HAP-1 (cell line): ENCODE data around the gene CBX8.
"Not testable (repeated sequence)": the region's sequence is repeated elsewhere in the genome, so short reads cannot be mapped to it uniquely, and the experiment has no call there.

Experiments used
- DNase-seq, 2 experiments: peaks; one replicate each; pipeline ENCODE4 v3.0.0-alpha.2; 2016 to 2020; ENCODE audit warnings: low spot score in 2 of 2
- H3K27me3 ChIP-seq: fragments of 250-450 bp; sonication (Bioruptor Pico); 2 replicates; pipeline ENCODE4 v1.5.1; 2020; ENCODE audit warnings: low read depth, mild to moderate bottlenecking, moderate library complexity
- H3K36me3 ChIP-seq: fragments of 250-450 bp; sonication (Bioruptor Pico); replicated peaks from 2 replicates; pipeline ENCODE4 v1.5.1; 2020; ENCODE audit warnings: mild to moderate bottlenecking
- H3K4me1 ChIP-seq: fragments of 250-450 bp; sonication (Bioruptor Pico); 2 replicates; pipeline ENCODE4 v1.5.1; 2020; ENCODE audit warnings: mild to moderate bottlenecking
- H3K4me3 ChIP-seq: fragments of 250-450 bp; sonication (Bioruptor Pico); 2 replicates; pipeline ENCODE4 v1.5.1; 2020; ENCODE audit warnings: mild to moderate bottlenecking, moderate library complexity
- H3K9me3 ChIP-seq: fragments of 250-450 bp; sonication (Bioruptor Pico); 2 replicates; pipeline ENCODE4 v1.5.1; 2020; ENCODE audit warnings: mild to moderate bottlenecking, moderate library complexity
- in situ Hi-C: fragments of 300-500 bp; cut with MboI; formaldehyde crosslinking; loops from 3 replicates; pipeline ENCODE4 v1.14.3; 2020; ENCODE audit warnings: low sequenced_read_pairs, inconsistent platforms, mixed read lengths

The CBX8 gene

GRCh38 chr17:79771276-79771675 is 25.6 kb downstream of the CBX8 start:
- H3K9me3 ChIP-seq = peaks cover 4% of the 10 kb centered on the region; the same call in 1 of the 2 replicates
- in situ Hi-C loops = no loop called here
- H3K27me3 ChIP-seq = no peaks in the 10 kb centered on the region
- no peak for DNase-seq
- H3K4me1 ChIP-seq = peaks cover 3% of the 10 kb centered on the region; the same call in 1 of the 2 replicates
- no peak overlapping the region for H3K4me3 ChIP-seq
- no peaks in the 10 kb centered on the region for H3K36me3 ChIP-seq

DNA sequence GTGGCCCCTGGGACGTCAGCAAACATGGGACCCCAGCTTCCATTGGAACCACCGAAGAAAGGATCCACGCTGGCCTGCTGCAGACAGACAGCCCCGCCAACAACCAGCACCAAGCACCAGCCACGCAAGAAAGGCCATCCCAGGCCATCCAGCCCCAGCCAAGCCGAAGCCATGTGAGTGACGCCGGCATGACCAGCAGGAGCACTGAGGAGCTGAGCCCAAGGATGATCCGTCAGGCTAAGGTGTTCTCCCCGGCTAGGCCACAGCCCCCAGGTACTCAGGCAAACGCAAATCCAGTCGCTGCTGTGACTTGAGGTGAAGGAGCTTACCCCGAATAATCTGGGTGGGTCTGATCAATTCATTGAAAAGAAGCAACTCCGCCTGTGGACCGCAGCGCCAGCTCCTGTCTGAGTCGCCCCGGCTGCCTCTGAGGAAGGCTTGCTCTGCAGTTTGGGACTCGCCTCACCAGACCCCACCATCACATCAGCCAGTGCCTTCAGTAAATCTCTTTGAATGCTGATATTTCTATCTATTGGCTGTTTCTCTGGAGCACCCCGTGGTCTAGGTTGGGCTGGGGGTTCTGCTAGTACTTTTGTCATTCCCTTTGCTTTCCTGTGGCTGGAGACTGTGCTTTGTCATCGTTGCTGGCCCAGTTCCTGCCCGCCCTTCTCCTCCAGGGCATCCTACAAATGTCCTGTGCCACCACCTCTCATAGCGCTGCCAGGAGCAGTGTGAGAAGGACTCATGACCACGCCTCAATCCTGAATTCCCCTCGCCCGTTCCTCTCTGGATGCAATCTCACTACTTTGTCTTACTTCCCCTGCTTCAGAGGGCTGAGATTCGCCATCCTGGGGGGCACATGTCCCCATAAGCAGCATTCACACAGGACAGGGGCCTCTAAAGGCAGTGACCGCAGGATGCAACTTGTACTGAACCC is 27.0 kb downstream of the CBX8 start:
- H3K9me3 ChIP-seq = peaks cover 4% of the 10 kb centered on the region; the same call in 1 of the 2 replicates
- in situ Hi-C loops = no loop called here
- no peak for DNase-seq
- no peaks in the 10 kb centered on the region for H3K4me1 ChIP-seq
- no peaks in the 10 kb centered on the region for H3K36me3 ChIP-seq
- H3K27me3 ChIP-seq = no peaks in the 10 kb centered on the region
- H3K4me3 ChIP-seq = no peak overlapping the region

DNA sequence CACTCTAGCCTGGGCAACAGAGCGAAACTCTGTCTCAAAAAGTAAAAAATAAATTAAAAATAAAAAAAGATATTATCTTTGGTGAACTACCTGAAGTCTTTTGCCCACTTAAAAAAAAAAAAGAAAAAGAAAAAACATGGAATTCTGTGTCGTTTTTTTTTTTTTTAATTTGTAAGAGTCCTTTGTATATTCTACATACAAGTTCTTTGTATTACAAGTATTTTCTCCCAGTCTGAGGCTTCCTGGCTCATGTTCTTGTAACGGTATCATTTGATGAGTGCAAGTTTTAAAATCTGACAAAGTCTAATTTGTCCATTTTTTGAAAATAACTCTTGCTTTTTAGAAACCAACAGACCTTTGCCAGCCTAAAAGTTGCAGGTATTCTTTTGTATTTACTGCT is 31.2 kb downstream of the CBX8 start:
- Histone ChIP-seq H3K4me1 (no peaks in the 10 kb centered on the region), H3K36me3 (no peaks in the 10 kb centered on the region), H3K9me3 (peaks cover 4% of the 10 kb centered on the region; the same call in 1 of the 2 replicates), H3K4me3 (no peak overlapping the region), H3K27me3 (no peaks in the 10 kb centered on the region)
- DNase-seq = no peak
- in situ Hi-C loops = no loop called here

GRCh38 chr17:79761894-79762589 is 34.8 kb downstream of the CBX8 start:
- no peaks in the 10 kb centered on the region for H3K4me1 ChIP-seq
- no peak overlapping the region for H3K4me3 ChIP-seq
- no peak for DNase-seq
- H3K36me3 ChIP-seq = no peaks in the 10 kb centered on the region
- no peaks in the 10 kb centered on the region for H3K9me3 ChIP-seq
- in situ Hi-C loops = no loop called here
- no peaks in the 10 kb centered on the region for H3K27me3 ChIP-seq

GRCh38 chr17:79760197-79760906 is 36.5 kb downstream of the CBX8 start:
- Histone ChIP-seq H3K36me3 (no peaks in the 10 kb centered on the region), H3K27me3 (no peaks in the 10 kb centered on the region), H3K4me1 (no peaks in the 10 kb centered on the region), H3K9me3 (no peaks in the 10 kb centered on the region), H3K4me3 (no peak overlapping the region)
- no peak for DNase-seq
- in situ Hi-C loops = no loop called here

DNA sequence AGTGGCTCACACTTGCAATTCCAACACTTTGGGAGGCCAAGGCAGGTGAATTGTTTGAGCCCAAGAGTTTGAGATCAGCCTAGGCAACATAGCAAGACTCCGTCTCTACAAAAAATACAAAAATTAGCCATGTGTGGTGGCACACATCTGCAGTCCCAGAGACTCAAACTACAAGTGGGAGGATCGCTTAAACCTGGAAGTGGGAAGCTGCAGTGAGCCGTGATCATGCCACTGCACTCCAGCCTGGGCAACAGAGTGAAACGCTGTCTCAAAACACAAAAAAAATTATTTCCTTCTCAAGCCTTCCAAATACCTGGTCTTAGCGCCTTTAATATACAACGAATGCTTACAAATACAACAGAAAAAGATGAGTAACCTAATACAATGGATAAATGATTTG is 38.6 kb downstream of the CBX8 start:
- Histone ChIP-seq H3K4me3 (no peak overlapping the region), H3K4me1 (no peaks in the 10 kb centered on the region), H3K36me3 (no peaks in the 10 kb centered on the region), H3K27me3 (no peaks in the 10 kb centered on the region), H3K9me3 (no peaks in the 10 kb centered on the region)
- in situ Hi-C loops = no loop called here
- no peak for DNase-seq

GRCh38 chr17:79757140-79757745 is 39.6 kb downstream of the CBX8 start:
- DNase-seq = no peak
- no peaks in the 10 kb centered on the region for H3K4me1 ChIP-seq
- no peaks in the 10 kb centered on the region for H3K9me3 ChIP-seq
- no peak overlapping the region for H3K4me3 ChIP-seq
- in situ Hi-C loops = no loop called here
- H3K36me3 ChIP-seq = no peaks in the 10 kb centered on the region
- no peaks in the 10 kb centered on the region for H3K27me3 ChIP-seq

GRCh38 chr17:79755591-79755990 is 41.3 kb downstream of the CBX8 start:
- Histone ChIP-seq H3K36me3 (no peaks in the 10 kb centered on the region), H3K27me3 (no peaks in the 10 kb centered on the region)

GRCh38 chr17:79754903-79755302 is 42.0 kb downstream of the CBX8 start:
- in situ Hi-C loops, H3K36me3 ChIP-seq, H3K4me1 ChIP-seq, H3K4me3 ChIP-seq, H3K9me3 ChIP-seq, DNase-seq, H3K27me3 ChIP-seq: not testable (repeated sequence)

More at GRCh38 chr17:79755591-79755990, 41.3 kb downstream of the CBX8 start:
- Histone ChIP-seq H3K4me1 (no peaks in the 10 kb centered on the region; the same call in 1 of the 2 replicates), H3K4me3 (no peak overlapping the region), H3K9me3 (no peaks in the 10 kb centered on the region)
- in situ Hi-C loops = no loop called here
- no peak for DNase-seq

DNA sequence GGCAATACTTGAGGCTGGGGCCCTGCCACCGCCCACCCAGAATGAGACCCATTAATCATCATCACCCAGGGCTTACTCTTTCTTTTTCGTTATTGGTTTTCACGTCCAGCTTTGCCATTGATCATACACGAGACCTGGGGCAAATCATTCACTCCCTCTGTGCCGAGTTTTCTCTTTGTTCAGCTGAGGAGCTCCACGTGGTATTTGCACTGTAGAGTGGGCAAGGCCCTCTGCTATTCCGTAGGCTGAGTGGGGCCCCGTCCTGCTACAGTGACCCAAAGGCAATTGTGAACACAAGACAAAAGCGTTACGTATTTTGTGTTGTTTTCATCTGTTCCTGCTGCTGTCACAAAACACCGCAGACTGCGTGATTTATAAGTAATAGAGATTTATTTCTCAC is 42.5 kb downstream of the CBX8 start:
- in situ Hi-C loops = no loop called here

GRCh38 chr17:79752175-79752574 is 44.7 kb downstream of the CBX8 start:
- Histone ChIP-seq H3K4me1 (peaks cover 19% of the 10 kb centered on the region), H3K27me3 (no peaks in the 10 kb centered on the region), H3K4me3 (no peak overlapping the region), H3K36me3 (no peaks in the 10 kb centered on the region), H3K9me3 (no peaks in the 10 kb centered on the region)
- in situ Hi-C loops = no loop called here
- DNase-seq = no peak

More for the DNA sequence above, 42.5 kb downstream of the CBX8 start:
- Histone ChIP-seq H3K36me3 (no peaks in the 10 kb centered on the region), H3K27me3 (no peaks in the 10 kb centered on the region), H3K9me3 (no peaks in the 10 kb centered on the region), H3K4me3 (no peak overlapping the region), H3K4me1 (peaks cover 8% of the 10 kb centered on the region)
- DNase-seq = no peak

GRCh38 chr17:79750650-79751545 is 46.0 kb downstream of the CBX8 start:
- H3K27me3 ChIP-seq = no peaks in the 10 kb centered on the region
- no peaks in the 10 kb centered on the region for H3K36me3 ChIP-seq
- H3K4me3 ChIP-seq = no peak overlapping the region
- no peak for DNase-seq
- in situ Hi-C loops = no loop called here
- peaks cover 19% of the 10 kb centered on the region for H3K4me1 ChIP-seq
- no peaks in the 10 kb centered on the region for H3K9me3 ChIP-seq

- no peaks in the 10 kb centered on the region for H3K36me3 ChIP-seq
- H3K4me3 ChIP-seq = no peak overlapping the region
- H3K4me1 ChIP-seq = peaks cover 19% of the 10 kb centered on the region
- no peak for DNase-seq
- no peaks in the 10 kb centered on the region for H3K9me3 ChIP-seq
- no peaks in the 10 kb centered on the region for H3K27me3 ChIP-seq
- in situ Hi-C loops = no loop called here
Measured at GRCh38 chr17:79749958-79750357, 46.9 kb downstream of the CBX8 start.
